G401 (cell line): ENCODE data around the gene ARHGEF16. TPM values are rescaled to one million over a fixed set of nuclear protein-coding genes. Genes with fewer than 3 reads are reported as not detected.

Experiments used
- DNase-seq: peaks from one replicate; pipeline ENCODE4 v3.0.0-alpha.2; 2015; ENCODE audit warnings: low spot score
- in situ Hi-C: cut with HindIII; loops from 2 replicates; pipeline ENCODE4 v1.10.0; 2016; ENCODE audit warnings: low sequenced_read_pairs, mixed read lengths
- total RNA-seq: library from RNA; depleted of rRNA; stranded (reverse); fragments of >200 nt; shearing (Covaris generic); gene quantifications from 2 replicates; pipeline ENCODE4 v1.2.3, GENCODE V29; 2014

The ARHGEF16 gene
- total RNA-seq, 1 experiment from 2014 or later: 16.0 TPM

GRCh38 chr1:3474421-3474820 lies 20.0 kb downstream of the ARHGEF16 start:
- DNase-seq: no peak
- in situ Hi-C loops: no loop called here

DNA sequence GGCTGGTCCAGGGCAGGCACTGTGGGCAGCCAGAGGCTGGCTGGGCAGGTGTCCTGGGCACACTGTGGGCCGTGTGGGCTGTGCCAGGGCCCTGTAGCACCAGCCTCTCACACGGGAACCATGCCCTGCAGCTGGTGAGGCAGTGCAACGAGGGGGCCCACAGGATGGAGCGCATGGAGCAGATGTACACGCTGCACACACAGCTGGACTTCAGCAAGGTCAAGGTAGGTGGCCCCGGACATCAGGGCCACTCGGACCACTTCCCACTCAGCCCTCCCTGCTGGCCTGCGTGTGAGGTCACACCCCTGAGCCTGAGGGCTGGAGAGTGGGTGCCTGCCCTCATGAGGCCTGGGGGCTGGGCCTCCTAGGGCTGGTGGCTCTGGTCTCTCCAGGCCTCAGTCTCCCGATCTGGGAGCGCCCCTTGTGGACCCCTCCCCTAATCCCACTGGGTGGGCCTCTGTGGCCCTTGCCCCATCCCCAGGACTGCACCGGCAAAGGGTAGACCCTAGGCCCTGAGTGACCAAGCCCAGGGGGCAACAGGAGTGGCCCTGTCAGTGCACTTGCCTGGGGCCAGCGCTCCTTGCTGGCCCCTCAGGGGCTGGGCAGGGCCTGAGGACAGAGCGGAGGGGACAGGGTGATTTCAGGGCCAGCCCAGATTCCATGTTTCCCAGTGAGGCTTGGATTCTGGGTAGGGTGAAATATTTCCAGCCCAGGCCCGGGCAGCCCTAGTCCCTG lies 21.5 kb downstream of the ARHGEF16 start:
- no peak for DNase-seq
- in situ Hi-C loops: no loop called here

DNA sequence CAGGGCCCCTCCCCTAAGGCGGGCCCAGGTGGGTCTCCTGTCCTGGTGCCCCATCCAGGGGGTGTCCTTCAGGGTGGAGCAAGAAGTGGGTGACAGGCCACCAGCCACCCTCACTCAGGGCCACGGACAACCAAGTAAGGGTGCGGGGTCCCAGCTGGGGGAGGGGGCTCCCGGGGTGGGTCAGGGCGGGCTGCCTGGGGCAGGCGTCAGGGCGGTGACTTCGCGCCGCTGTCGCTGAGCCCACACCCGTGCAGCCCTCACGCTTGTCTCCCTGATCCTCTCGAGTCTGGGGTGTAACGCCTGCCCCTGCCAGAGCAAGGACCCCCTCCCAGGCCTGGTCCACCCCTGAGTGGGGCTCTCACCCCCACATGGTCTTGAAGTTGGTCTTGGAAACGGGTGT lies 22.2 kb downstream of the ARHGEF16 start:
- in situ Hi-C loops: no loop called here
- DNase-seq: no peak

GRCh38 chr1:3477241-3477995 lies 23.0 kb downstream of the ARHGEF16 start:
- in situ Hi-C loops: no loop called here
- DNase-seq: no peak

DNA sequence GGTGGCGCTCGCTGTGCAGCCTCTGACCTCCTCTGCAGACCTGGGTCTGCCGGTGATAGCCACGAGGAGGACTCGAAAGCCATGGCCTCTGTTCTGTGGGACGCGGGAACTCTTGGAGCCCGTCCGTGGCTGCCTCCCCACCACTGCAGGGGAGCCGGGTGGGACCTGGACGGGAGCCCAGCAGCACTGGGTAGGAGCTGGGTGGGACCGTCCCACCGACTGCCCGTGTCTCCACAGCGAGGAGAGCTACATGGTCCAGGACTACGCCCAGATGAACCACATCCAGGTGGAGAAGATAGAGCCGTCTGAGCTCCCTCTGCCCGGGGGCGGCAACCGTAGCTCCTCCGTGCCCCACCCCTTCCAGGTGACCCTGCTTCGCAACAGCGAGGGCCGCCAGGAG lies 23.7 kb downstream of the ARHGEF16 start:
- in situ Hi-C loops: no loop called here
- DNase-seq: no peak

DNA sequence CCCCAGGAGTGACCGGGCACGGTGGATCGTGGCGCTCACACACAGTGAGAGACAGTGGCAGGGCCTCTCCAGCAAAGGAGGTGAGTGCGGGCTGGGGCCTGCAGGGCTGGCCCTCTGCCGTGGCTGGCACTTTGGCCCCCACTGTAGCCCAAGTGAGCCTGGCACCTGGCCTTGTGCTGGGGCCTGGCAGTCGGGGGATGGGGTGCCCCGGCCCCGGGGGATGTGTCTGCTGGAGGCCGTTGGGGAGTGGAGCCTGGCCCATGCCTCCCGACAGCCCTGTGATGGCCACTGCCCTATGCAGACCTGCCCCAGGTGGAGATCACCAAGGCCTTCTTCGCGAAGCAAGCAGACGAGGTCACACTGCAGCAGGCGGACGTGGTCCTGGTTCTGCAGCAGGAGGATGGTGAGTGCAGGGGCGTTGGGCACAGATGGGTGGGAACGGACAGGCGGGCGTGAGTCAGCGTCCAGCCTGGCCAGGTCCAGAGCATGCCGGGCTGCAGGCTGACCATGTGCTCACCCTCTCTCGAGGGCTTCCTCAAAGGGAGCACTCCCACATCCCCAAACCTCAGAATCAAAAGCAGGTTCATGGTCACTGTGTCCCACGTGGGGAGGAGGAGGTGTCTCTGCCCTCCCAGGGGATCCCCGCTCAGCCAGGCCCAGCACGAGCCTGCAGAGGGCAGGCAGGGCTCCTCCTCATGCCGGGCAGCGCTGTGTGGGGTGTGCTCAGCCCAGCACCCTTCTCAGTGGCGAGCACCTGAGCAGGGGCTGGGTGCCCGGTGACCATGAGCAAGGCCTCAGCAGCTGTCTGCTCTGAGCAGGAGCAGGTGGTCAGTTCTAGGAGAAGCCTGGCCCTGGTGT lies 25.3 kb downstream of the ARHGEF16 start:
- no peak for DNase-seq
- in situ Hi-C loops: no loop called here

DNA sequence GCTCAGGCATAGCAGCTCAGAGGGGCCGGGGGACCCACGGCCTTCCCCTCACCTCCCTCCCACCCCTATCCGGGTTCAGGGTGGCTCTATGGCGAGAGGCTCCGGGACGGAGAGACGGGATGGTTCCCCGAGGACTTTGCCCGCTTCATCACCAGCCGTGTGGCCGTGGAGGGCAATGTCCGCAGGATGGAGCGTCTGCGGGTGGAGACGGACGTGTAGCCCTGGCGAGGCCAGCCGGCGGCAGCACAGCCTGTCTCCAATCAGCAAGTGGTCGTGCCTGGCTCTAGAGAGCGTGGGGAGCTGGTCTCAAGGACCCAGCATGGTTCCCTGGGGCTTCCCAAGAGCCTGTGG lies 25.9 kb downstream of the ARHGEF16 start:
- in situ Hi-C loops: no loop called here

DNA sequence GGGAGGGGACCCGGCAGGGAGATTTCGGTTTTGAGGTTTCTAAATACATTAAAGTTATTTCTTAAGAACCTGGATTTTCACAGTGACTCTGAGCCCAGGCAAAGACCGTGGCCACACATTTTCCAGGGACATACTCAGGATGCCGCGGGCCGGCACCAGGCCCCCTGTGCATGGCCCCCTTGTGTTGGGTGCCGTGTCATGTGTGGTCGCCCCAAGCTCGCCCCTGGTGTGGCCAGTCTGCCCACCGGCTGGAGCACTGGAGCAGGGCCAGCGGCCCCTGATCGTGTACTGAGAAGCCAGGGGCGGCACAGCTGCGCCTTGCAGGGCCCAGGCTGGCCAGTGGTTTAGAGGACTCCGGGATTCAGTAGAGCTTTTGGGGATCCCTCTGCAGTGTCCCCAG lies 26.6 kb downstream of the ARHGEF16 start:
- no peak for DNase-seq
- in situ Hi-C loops: no loop called here

More for the DNA sequence above, 25.9 kb downstream of the ARHGEF16 start:
- no peak for DNase-seq

- DNase-seq: no peak
- in situ Hi-C loops: no loop called here
These were observed 27.4 kb downstream of the ARHGEF16 start for GRCh38 chr1:3481836-3482375.

- no peak for DNase-seq
- in situ Hi-C loops: no loop called here
These were observed 27.9 kb downstream of the ARHGEF16 start for GRCh38 chr1:3482378-3482849.

GRCh38 chr1:3483380-3483779 lies 28.9 kb downstream of the ARHGEF16 start:
- DNase-seq: no peak
- in situ Hi-C loops: no loop called here

DNA sequence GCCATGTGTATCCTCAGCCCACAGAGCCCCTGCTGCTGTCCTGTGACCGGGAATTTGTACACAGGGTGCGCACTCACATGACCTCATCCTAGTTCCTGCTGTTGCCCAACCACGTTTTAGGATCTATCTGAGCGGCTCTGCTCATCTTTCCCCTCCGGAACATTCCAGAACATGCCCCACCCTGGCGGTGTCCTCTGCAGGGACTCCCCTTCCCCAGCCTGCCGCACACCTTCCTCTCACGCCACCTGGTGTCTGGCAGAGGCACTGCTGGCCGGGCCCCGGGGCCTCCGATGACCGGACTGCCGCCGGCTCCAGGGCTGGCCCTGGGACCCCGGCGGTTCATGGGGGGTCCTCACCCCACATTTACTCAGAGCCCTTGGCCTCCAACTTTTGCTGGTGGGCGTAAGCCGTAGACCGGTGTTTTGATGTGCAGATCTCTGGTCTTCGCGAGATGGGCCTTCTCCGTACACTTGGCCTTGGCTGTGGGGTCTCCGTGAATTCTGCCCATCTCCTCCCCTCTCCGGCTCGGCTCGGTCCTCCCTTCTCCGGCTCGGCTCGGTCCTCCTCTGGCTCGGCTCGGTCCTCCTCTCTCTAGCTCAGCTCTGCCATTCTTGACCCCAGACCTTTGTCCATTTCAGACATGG lies 29.5 kb downstream of the ARHGEF16 start:
- in situ Hi-C loops: no loop called here
- DNase-seq: no peak

DNA sequence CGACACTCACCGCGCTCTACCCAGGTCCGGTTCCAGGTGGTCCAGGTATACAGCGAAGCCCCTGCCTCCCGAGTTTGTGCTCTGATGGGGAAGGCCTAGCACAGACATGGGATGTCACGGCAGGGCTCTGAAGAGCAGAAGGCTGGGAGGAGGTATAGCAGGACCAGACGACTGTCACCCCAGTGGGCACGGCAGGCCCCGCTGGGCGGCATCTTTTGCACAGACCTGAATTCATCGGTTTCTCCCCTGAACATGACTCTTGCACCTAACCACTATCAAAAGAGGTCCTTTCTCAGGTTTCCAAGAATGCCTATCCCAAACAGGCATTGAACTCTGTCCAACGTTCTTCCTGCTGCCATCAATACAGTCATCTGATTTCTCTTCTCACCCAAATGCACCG lies 30.6 kb downstream of the ARHGEF16 start:
- no peak for DNase-seq
- in situ Hi-C loops: no loop called here

DNA sequence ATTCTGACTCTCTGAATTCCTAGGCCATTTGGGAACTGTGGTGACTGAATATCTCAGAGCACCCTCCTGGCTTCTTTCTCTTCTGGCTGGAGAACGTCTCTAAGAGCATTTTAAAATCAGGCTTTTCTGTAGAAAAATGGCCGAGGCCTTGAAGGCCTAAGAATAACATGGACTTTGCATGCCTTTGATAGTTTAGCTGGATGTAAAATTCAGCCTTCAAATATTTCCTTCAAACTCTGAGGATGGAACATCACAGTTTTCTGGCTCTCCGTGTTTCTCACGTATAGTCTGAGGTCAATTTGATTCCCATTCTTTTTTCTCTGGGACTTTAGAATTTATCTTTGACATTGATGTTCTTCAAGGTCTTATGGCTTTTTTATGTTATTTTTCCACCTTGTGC lies 34.0 kb downstream of the ARHGEF16 start:
- in situ Hi-C loops: no loop called here
- no peak for DNase-seq

DNA sequence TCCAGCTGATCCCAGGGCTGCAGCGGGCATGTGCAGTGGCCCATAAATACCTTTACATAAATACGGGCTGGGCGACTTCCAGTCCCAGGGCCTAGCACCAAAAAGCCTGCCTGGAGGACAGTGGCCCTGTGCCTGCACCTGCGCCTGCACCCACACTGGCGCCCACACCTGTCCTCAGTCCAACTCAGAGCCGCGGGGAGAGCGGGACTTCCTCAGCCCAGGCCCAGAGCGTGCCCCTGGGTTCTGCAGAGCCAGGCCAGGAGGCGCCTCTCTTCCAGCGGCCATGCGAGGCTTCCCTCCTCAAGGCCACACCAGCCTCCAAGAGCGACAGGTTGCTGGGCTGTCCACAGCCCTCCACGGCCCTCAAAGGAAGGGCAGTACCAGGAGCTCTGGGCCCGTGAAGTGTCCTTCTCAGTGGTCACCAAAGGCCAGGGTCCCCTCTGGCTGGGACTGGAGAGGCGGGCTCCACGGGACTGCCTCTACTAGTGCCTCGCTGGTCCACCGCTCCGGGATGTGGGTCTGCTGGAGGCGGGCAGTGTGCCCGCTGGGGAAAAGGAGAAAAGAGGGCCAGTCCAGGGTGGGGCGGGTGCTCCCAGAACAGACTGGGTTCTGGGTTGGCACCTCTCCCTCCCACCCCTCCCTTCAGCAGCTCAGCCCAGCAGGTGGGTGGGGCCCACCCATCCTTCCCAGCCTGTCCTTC lies 35.7 kb downstream of the ARHGEF16 start:
- DNase-seq: no peak
- in situ Hi-C loops: no loop called here

- in situ Hi-C loops: no loop called here
These were observed 37.1 kb downstream of the ARHGEF16 start for GRCh38 chr1:3491291-3492246.

DNA sequence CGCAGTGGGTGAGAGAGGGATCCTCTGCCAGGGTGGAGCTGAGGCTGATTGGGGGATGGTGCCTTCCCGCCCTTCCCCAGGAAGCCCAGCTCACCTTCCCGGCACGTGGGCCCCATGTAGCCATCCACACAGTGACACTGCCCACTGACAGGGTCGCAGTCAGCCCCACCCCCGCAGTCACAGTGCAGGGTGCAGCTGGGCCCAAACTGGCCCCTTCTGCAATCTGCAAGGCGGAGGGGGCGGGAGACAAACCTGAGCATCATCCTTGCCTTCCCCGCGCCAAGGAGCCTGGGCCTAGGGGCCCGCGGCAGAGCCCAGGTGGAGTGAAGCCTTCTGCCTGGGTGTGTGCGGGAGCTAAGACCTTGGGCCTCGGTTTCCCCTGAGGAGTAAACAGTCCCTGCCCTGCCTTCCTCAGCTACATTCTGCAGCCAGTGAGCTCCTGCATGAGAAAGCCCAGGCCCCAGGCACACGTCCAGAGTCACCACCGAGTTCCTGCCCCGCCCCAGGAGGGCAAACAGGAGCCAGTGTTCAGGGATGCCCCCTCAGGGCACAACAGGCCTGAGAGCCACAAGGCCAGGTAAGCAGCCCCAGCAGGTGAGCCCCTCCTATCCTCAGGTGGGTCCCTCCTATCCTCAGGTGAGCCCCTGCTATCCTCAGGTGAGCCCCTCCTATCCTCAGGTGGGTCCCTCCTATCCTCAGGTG lies 38.2 kb downstream of the ARHGEF16 start:
- in situ Hi-C loops: no loop called here
- no peak for DNase-seq

More at GRCh38 chr1:3491291-3492246, 37.1 kb downstream of the ARHGEF16 start:
- DNase-seq: peak; percentile 77
